Stimulated activated CD8-positive, alpha-beta memory T cell treated with anti-CD3 and anti-CD28 coated beads, Interleukin-12 subunit alpha, Interleukin-12 subunit beta, amount 100 ng/mL, for 4 hours (primary cell): ENCODE results near the gene KDM5B.
"Not testable (repeated sequence)": the region's sequence is repeated elsewhere in the genome, so short reads cannot be mapped to it uniquely, and the experiment has no call there.

Experiments
- DNase-seq: peaks from one replicate; pipeline ENCODE4 v3.0.0-alpha.2; 2020; ENCODE audit warnings: low read depth

Gene KDM5B

GRCh38 chr1:202807926-202808757 is at the start of gene KDM5B:
TSS of gene KDM5B (minus strand) at chr1:202808421. CDS start at chr1:202808305, 116 bp downstream.
- peak; percentile 62 for DNase-seq

- no peak for DNase-seq
These were observed 49.0 kb upstream of the KDM5B start for GRCh38 chr1:202857136-202857610.

GRCh38 chr1:202856014-202856413 is 47.8 kb upstream of the KDM5B start:
- DNase-seq: no peak

GRCh38 chr1:202854787-202855186 is 46.6 kb upstream of the KDM5B start:
- DNase-seq: no peak

GRCh38 chr1:202852163-202852904 is 44.1 kb upstream of the KDM5B start:
- no peak for DNase-seq

- no peak for DNase-seq
These were observed 42.6 kb upstream of the KDM5B start for GRCh38 chr1:202850593-202851362.

GRCh38 chr1:202848191-202848542 is 39.9 kb upstream of the KDM5B start:
- no peak for DNase-seq

GRCh38 chr1:202844935-202845334 is 36.7 kb upstream of the KDM5B start:
- DNase-seq: no peak

- no peak for DNase-seq
These were observed 36.0 kb upstream of the KDM5B start for GRCh38 chr1:202844259-202844658.

- DNase-seq: no peak
These were observed 34.9 kb upstream of the KDM5B start for GRCh38 chr1:202843081-202843480.

GRCh38 chr1:202837746-202838262 is 29.6 kb upstream of the KDM5B start:
- DNase-seq: no peak

GRCh38 chr1:202836623-202837403 is 28.6 kb upstream of the KDM5B start:
- no peak for DNase-seq

GRCh38 chr1:202835548-202836072 is 27.4 kb upstream of the KDM5B start:
- no peak for DNase-seq

GRCh38 chr1:202834771-202835547 is 26.7 kb upstream of the KDM5B start:
- no peak for DNase-seq

GRCh38 chr1:202831906-202832305 is 23.7 kb upstream of the KDM5B start:
- no peak for DNase-seq

- DNase-seq: not testable (repeated sequence)
These were observed 21.0 kb upstream of the KDM5B start for GRCh38 chr1:202829223-202829622.

- no peak for DNase-seq
These were observed 17.5 kb upstream of the KDM5B start for GRCh38 chr1:202825748-202826147.

- no peak for DNase-seq
These were observed 13.2 kb upstream of the KDM5B start for GRCh38 chr1:202821467-202821866.

- DNase-seq: no peak
These were observed 10.6 kb upstream of the KDM5B start for GRCh38 chr1:202818819-202819218.

GRCh38 chr1:202815120-202815519 is 6.9 kb upstream of the KDM5B start:
- DNase-seq: no peak
